Measurements from ENCODE around the gene GARIN5A. TPM values are rescaled to one million over a fixed set of nuclear protein-coding genes. Genes with fewer than 3 reads are reported as not detected.

The GARIN5A gene
- total RNA-seq, 1 donor = not detected

- no peak for TF ChIP-seq CTCF (IDR thresholded peaks at IDR 0.05; ENCODE audit: insufficient read depth, low read depth, low read length)
- no peak for DNase-seq (ENCODE audit: low read depth)
- H3K4me3 ChIP-seq (ENCODE audit: low read depth, low read length) = no peak overlapping the region
These were observed 7.8 kb downstream of the GARIN5A start for GRCh38 chr19:50468818-50469217.

DNA sequence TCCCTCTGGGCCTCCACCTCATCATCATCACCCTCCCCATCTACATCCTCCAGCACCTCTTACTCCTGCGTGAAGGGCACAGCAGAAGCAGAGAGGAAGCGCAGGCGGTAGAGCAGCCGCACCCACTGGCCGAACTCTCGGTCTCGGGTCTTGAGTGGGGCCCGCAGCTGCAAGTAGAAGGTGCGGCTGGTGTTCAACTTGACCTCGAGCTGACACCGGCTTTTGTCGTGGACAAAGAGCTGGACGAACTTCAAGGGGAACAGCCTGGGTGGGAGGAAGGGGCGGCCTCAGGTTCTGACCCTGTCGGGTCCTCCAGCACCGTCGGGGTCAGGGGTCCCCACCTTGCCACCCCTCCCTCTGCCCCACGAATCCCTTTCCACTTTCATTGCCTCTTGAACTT, 9.1 kb downstream of the GARIN5A start:
- no peak overlapping the region for H3K4me3 ChIP-seq (ENCODE audit: low read depth, low read length)
- no peak for DNase-seq (ENCODE audit: low read depth)
- no peak for TF ChIP-seq CTCF (IDR thresholded peaks at IDR 0.05; ENCODE audit: insufficient read depth, low read depth, low read length)

DNA sequence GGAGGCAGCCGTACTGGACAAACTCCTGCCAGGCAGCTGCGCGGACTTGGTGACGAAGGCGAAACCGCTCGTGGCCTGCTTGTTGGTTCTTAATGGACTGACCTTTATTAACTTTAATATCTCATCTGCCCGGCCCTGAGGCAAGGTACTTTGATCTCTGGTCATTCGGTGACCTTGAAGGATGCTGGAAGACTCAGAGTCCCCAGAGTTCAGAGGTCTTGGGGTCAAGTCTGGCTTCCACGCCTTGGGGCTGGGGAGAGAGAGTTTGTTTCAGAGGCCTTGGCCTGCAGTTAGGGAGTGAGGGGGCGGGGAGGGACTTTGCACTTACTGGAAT, 10.0 kb downstream of the GARIN5A start:
- no peak for DNase-seq (ENCODE audit: low read depth)
- no peak overlapping the region for H3K4me3 ChIP-seq (ENCODE audit: low read depth, low read length)
- no peak for TF ChIP-seq CTCF (IDR thresholded peaks at IDR 0.05; ENCODE audit: insufficient read depth, low read depth, low read length)

- no peak for DNase-seq (ENCODE audit: low read depth)
- peak; percentile 25 for TF ChIP-seq CTCF (IDR thresholded peaks at IDR 0.05; ENCODE audit: insufficient read depth, low read depth, low read length)
- no peak overlapping the region for H3K4me3 ChIP-seq (ENCODE audit: low read depth, low read length)
These were observed 10.5 kb downstream of the GARIN5A start for GRCh38 chr19:50465986-50466705.

DNA sequence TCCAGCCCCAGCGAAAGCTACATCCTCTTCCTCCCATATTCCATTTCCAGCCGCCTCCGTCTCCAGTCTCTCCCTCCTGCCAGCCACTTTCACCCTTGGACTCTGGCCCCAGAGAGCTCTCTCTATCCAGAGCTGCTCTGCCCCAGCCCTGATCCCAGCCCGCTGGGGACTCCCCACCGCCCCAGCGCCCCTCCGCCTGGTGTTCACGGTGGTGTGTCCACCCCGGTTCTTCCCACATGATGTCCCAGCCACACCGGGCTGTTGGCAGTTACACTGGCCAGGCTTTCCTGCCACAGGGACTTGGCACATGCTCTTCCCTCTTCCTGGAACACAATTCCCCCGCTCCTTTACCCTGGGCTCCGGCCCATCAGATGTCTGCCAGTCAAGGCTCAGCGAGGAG, 11.6 kb downstream of the GARIN5A start:
- DNase-seq (ENCODE audit: low read depth) = no peak
- no peak overlapping the region for H3K4me3 ChIP-seq (ENCODE audit: low read depth, low read length)
- TF ChIP-seq CTCF (IDR thresholded peaks at IDR 0.05; ENCODE audit: insufficient read depth, low read depth, low read length) = no peak

GRCh38 chr19:50464348-50464747, 12.3 kb downstream of the GARIN5A start:
- TF ChIP-seq CTCF (IDR thresholded peaks at IDR 0.05; ENCODE audit: insufficient read depth, low read depth, low read length) = no peak
- DNase-seq (ENCODE audit: low read depth) = no peak

DNA sequence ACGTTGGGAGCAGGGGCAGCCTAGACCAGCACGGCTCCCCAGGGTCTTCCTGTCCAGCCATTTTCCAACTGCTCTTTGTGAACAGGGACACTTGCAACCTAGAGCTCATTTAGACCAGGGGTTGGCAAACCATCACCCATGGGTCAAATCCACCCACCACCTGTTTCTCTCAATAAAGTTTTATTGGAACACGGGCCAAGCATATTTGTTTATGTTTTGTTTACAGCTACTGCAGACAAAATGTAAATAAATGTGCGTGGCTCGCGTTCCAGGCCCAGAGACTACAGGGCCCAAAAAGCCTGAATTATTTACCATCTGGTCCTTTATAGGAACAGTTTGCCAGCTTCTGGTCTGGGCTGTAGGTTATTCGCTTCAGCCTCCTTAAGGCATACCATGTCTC, 13.7 kb downstream of the GARIN5A start:
- H3K4me3 ChIP-seq (ENCODE audit: low read depth, low read length) = no peak overlapping the region
- DNase-seq (ENCODE audit: low read depth) = no peak
- no peak for TF ChIP-seq CTCF (IDR thresholded peaks at IDR 0.05; ENCODE audit: insufficient read depth, low read depth, low read length)

More at GRCh38 chr19:50464348-50464747, 12.3 kb downstream of the GARIN5A start:
- H3K4me3 ChIP-seq (ENCODE audit: low read depth, low read length) = no peak overlapping the region
